GM20431 (cell line): ENCODE results near the gene LYSMD1.

Experiments
- in situ Hi-C: fragments of 300-500 bp; cut with MseI, MboI; formaldehyde crosslinking; loops from one replicate; pipeline ENCODE4 v1.15.0; 2020; ENCODE audit warnings: low sequenced_read_pairs; ENCODE audit not compliant: unreplicated experiment

Gene LYSMD1

DNA sequence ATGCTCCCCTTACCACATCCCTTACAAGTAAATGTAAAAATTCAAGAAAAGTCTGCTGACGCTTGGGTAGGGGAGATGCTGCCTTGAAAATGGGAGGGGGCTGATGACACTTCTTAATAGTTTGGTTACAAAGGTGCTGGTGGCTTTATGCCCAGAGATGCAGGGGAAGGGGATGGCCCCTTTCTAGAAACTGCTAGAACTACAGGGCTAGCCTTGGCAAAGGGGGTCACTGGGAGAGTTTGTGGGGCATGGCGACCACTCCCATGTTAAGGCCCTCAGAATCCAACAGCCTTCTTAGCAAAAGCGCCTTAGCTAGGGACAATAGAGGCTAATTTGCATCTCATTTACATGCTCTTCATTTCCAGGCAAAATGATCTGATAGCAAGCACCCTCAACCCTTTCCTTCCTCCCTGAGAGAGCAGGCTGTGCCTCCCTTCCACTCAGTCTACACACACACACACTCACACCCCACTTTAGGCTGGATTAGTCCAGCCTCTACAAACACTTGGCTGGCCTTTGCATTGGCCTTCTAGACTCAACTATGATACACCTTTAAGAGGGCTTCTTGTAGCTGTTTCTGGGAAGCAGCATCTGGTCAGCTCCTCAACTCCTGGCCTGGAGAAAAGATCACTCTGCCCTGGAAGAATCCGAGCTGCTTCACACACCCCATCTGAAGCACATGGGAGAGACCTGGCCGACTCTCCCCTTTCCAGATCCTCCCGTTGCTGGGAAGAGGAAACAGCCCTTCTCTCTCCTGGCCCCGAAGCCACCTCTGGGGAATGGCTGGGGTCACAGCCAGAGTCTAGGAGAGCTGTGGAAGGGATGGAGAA lies 21.0 kb downstream of the LYSMD1 start:
- in situ Hi-C loops, result loop anchor here (10.0 kb wide), 1 partner anchor 50 kb away; no protein-coding TSS in a partner anchor

DNA sequence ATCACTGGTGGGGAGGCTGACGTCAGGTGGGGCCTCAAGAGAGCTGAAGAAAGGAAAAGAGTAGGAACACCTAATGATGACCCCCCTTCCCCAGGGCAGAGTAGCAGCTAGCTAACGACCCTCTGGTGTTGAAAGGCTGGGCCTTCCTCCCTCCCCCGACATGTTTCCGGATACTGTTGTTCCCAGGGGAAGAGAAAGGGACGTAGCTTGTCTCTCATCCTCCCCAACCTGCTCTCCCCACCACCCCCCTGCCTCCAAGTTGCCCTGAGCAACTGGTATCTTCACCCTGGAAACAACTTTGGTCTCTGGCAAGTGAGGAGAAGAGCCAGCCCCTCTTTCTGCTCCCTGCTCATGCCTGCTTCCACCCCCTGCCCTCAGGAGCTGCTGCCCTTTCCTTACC lies 21.7 kb downstream of the LYSMD1 start:
- in situ Hi-C loops, result loop anchor here (10.0 kb wide), 1 partner anchor 49 kb away; no protein-coding TSS in a partner anchor

GRCh38 chr1:151143057-151143435 lies 22.7 kb downstream of the LYSMD1 start:
- in situ Hi-C loops, result loop anchor here (10.0 kb wide), 1 partner anchor 48 kb away; no protein-coding TSS in a partner anchor

DNA sequence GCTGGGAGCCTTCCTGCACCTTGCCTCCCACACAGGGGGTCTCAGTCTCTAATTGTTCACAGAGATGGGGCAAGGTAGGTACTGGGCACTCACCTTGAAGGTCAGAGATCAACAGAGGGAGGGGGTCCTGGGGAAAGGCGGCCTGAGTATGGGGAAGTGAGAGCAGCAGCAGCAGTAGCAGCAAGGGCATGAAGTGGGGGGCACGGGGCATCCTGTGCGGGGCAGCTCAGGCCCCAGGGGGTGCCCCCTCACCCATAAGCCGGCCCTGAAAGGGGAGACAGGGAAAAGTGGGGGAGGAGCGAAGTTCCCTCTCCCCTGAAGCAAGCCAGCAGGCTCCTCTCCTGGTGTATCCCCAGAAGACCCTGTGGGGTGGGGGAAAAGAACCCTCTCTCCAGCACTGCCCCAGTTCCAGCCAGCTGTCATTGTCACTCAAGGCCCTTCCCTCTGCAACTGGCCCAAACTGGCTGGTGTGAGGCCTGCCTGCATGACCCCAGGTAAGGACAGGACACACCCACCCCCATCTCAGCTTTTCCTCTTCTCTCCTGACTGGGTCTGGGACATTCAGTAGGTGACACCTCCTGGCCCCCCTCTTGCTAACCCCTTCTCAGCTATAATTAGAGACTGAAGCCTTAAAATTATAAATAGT lies 23.2 kb downstream of the LYSMD1 start:
- in situ Hi-C loops, result loop anchor here (10.0 kb wide), 1 partner anchor 48 kb away; no protein-coding TSS in a partner anchor

DNA sequence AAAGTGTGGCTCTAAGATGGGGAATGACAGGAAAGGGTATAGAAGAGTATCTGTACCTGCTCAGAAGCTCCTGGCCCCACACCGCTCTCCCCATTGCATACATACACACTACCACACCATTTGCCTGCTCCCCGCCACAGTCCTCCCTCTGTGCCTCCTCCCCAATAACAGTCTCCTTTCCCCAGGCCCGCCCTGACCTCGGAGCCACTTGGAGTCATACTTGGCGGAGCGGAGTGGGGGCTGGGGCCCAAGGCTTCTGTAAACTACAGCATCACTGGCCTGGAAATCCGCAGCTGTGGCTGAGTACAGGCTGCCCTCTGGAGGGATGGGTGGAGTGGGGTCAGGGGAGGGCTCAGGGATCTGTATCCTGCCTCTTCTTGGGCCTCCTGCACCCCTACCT lies 27.9 kb downstream of the LYSMD1 start:
- in situ Hi-C loops, result no loop called here

- in situ Hi-C loops, result no loop called here
Measured at GRCh38 chr1:151135433-151136385, 30.0 kb downstream of the LYSMD1 start.

- in situ Hi-C loops, result no loop called here
Measured at GRCh38 chr1:151134991-151135390, 30.7 kb downstream of the LYSMD1 start.

DNA sequence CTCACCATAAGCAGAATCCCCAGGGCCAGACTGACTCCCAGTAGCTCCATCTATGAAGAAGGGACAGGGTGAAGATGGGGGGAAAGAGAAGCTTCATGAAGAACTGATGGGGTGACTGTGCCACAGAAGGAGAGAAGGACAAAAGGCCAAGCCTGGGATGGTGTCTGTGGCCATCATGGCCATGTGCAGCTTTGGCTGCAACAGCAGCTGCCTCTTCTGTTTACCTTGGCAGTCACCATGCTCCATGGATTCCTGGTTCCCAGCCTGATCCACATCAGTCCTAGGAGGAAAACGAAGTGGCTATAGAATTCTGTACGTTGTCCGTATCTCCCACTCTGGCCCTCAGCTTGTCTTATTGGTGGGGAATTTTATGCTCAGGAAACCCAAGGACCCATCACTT lies 31.3 kb downstream of the LYSMD1 start:
- in situ Hi-C loops, result no loop called here

DNA sequence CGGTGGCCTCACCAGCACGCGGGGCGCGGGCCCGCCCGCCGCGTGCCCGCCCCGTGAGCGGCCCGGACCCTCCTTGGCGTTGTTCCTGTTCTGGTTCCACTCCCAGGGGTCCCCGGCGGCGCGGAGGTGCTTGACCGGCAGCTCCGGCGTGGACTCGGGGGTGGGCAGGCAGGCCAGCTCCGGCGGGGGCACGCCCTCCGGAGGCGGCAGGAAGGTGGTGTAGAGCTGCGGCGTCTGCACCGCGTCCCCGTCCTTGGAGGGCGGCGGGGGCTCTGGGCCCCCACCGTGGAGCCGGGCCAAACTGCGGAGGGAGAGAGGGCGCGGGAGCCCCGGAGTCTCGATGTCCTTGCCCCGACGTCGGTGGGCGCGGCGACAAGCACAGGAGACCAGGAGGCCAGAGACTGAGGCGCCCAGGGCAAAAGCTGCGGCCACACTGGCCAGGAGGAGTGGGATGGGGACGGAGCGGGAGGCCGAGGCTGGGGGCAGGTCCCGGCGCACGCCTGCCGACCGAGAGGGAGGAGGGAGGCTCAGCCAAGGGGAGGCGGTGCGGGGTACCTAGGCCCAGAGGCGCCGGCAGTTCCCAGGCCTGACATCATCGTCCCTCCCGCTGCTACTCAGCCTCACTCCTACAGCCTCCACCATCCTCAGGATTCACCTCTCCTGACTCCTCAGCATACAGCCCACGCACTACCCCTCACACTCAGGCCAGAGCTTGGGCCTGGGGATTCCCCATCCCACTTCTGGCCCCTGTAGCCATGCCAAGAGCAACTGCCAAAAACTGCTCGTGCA lies 32.5 kb downstream of the LYSMD1 start:
- in situ Hi-C loops, result no loop called here

DNA sequence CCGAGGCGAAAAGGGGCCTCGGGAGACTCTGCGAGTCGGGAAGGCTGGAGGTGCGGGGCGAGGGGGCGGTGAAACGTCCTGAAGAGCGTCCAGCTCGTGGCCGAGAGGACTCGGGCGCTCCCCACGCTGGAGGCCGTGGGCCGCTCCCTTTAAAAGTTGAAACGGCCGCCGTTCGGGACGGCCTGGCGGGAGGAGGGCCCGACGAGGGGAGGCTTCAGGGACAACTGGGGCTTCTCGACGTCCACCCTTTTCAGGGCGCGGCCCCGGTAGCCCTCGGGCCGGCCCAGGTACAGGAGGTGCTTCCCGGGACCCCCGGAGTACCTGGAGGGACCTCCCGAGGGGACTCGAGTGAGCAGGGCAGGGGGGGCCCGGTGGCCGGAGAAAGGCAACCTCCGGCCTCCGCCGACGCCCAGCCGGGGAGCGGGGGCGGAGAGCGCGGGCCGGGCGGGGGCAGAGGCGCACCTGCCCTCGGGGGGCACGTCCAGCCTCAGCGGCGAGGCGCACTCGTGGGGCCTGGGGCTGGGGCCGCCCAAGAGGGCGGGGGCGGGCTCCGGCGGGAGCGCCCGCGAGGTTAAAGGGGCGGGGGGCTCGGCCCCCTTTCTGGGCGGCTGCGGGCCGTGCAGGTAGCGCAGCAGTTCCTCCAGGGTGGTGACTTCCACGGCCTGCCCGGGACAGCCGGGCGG lies 33.2 kb downstream of the LYSMD1 start:
- in situ Hi-C loops, result no loop called here

DNA sequence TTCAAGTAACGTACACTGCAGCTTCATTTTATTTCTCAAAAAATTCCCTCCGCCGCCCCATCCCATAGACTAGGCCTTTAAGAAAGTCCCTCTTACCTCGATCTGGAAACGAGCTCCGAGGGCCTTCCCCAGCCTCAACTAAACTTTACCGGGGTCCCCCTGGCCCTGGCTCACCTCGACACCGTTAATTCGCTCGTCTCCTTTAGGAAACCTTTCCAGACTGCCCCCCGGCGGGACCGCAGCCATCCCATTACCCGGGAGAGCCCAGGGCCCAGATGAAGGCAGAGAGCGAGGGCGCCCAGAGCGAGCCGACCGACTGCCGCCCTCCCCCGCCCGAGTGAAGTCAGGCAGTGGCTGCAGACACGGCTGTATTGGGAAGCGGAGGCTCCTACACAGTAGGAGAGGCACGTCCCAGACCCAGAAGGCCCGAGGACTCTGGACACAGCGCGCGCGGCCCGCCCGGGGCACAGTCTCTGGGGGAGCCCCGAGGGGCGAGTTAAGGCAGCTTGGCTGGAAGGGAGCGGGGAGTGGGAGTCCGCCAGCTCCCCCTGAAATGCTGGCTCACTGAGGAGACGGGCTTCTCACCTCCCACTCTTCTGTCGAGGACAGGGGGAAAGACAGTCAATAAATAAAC lies 33.9 kb downstream of the LYSMD1 start:
- in situ Hi-C loops, result no loop called here

DNA sequence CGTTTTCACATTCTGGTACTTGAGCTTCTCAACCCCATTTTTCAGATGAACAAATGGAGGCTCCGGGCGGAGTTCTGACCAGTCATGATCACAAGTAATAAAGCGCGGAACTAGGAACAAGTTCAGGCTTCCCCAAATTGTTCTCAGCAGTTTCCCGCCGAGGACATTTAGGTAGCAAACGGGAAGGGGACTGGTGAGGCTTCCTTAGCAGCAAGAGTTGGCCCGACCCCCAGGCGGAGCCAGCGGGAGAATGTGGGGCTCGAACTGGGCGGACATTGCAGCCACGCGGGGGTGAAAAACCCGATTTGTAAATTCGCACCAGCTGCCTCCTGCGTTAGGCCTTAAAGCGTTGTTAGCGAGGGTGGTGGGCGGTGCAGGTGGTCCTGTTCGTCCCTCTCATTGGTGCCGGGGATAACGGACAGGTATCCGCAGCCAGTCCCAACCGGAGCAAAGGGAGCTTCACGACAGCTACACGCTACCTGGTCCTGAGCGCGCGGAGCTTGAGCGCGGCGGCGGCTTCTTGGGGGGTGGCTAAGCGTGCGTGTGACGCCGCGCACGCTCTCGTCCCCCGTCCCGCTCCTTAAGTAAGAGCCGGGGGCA lies 34.6 kb downstream of the LYSMD1 start:
- in situ Hi-C loops, result no loop called here

- in situ Hi-C loops, result no loop called here
Measured at GRCh38 chr1:151128800-151129199, 36.9 kb downstream of the LYSMD1 start.

DNA sequence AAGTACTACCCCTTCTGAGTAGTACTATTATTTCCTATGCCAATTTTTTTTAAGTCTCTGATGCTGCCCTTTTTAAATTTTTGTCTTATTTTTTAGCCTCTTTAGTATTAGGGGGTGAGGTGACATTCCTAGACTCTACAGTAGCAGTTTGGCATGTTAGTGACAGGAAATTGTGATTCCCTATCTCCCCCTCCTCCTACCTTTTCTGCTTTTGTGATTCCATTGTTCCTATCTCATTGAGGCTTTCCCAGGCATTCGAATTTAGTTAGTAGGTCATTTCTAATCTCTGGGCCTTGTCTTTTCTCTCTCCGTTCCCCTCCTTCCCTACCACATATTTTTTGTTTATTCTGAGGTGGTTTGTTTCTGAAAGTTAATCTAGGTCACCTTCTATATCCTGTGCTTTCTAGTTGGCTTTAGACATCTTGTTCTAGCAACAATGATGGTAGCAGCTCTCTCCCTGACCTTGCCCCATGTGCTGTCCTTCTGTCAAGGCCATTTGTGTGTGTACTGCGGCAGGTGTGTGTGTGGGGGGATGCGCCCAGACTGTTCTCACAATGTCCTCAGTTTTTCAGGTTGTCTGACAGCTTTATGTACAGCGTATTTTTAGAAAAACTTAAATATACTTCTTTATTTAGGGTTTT lies 40.8 kb downstream of the LYSMD1 start:
- in situ Hi-C loops, result no loop called here

GRCh38 chr1:151113877-151114276 lies 51.8 kb downstream of the LYSMD1 start:
- in situ Hi-C loops, result no loop called here
